SK-N-SH (cell line): ENCODE data around the gene NPAS3. TPM values are rescaled to one million over a fixed set of nuclear protein-coding genes. Genes with fewer than 3 reads are reported as not detected.

Experiments used
- CTCF ChIA-PET: fragments of 300-600, 350-600 bp; formaldehyde crosslinking; extraction: SDS; loops from one replicate; lab custom pipeline; 2021; lab: Yijun Ruan, JAX
- POLR2A ChIA-PET: fragments of 350-600 bp; sonication (Branson Sonifier 250); formaldehyde crosslinking; extraction: SDS; loops from one replicate; lab custom pipeline; 2020; ENCODE audit warnings: antibody characterized with exemption, inconsistent platforms; lab: Yijun Ruan, JAX
- DNase-seq: peaks from one replicate; pipeline ENCODE4 v3.0.0; 2012
- H2AFZ ChIP-seq: fragments of 200-600 bp; sonication (generic); 2 replicates; pipeline ENCODE4 v1.8.1; 2016; ENCODE audit warnings: antibody characterized with exemption, mild to moderate bottlenecking, low read depth
- H3F3A ChIP-seq: fragments of 200-600 bp; sonication (generic); replicated peaks from 2 replicates; pipeline ENCODE3; 2016; ENCODE audit warnings: antibody characterized with exemption, mild to moderate bottlenecking; ENCODE audit not compliant: insufficient read depth
- H3K27ac ChIP-seq, 2 experiments: fragments of 200-500 bp in 1 of 2; fragments of 200-600 bp in 1 of 2; sonication (Bioruptor generic) in 1 of 2; sonication (generic), shearing (Covaris generic) in 1 of 2; 2 replicates each; pipeline versions ENCODE4 v1.5.1 to v1.6.1; 2014 to 2016; ENCODE audit warnings: low read depth in 2 of 2, inconsistent platforms in 1 of 2, low read length in 1 of 2, mild to moderate bottlenecking in 1 of 2, mixed read lengths in 1 of 2
- H3K27me3 ChIP-seq: fragments of 200-600 bp; sonication (generic), shearing (Covaris generic); 2 replicates; pipeline ENCODE4 v1.6.1; 2016; ENCODE audit warnings: mixed run types; ENCODE audit not compliant: insufficient read depth
- H3K36me3 ChIP-seq, 2 experiments: fragments of 200-500 bp in 1 of 2; fragments of 200-600 bp in 1 of 2; sonication (Bioruptor generic) in 1 of 2; sonication (generic) in 1 of 2; replicated peaks in 1 of 2; 2 replicates each; pipeline versions ENCODE3 to v1.5.1; 2014 to 2016; ENCODE audit warnings: low read length in 1 of 2, mild to moderate bottlenecking in 1 of 2; ENCODE audit not compliant: insufficient read depth in 2 of 2, control insufficient read depth in 1 of 2
- H3K4me1 ChIP-seq, 2 experiments: fragments of 200-500 bp in 1 of 2; fragments of 200-600 bp in 1 of 2; sonication (Bioruptor generic) in 1 of 2; sonication (generic), shearing (Covaris generic) in 1 of 2; 2 replicates each; pipeline versions ENCODE4 v1.5.1 to v1.6.1; 2014 to 2016; ENCODE audit warnings: low read depth in 1 of 2, low read length in 1 of 2, mixed run types in 1 of 2; ENCODE audit not compliant: insufficient read depth in 2 of 2, control insufficient read depth in 1 of 2
- H3K4me2 ChIP-seq: fragments of 200-600 bp; sonication (generic), shearing (Covaris generic); 2 replicates; pipeline ENCODE4 v1.6.1; 2017; ENCODE audit warnings: mixed run types
- H3K4me3 ChIP-seq, 2 experiments: fragments of 200-500 bp in 1 of 2; fragments of 200-600 bp in 1 of 2; sonication (Bioruptor generic) in 1 of 2; sonication (generic), shearing (Covaris generic) in 1 of 2; 2 replicates each; pipeline versions ENCODE4 v1.5.1 to v1.8.1; 2014 to 2016; ENCODE audit warnings: low read depth in 2 of 2, inconsistent platforms in 1 of 2, low read length in 1 of 2, mild to moderate bottlenecking in 1 of 2, mixed read lengths in 1 of 2, moderate library complexity in 1 of 2
- H3K79me2 ChIP-seq: fragments of 200-600 bp; sonication (generic); 2 replicates; pipeline ENCODE4 v1.8.1; 2017; ENCODE audit warnings: mild to moderate bottlenecking; ENCODE audit not compliant: insufficient read depth
- H3K9ac ChIP-seq: fragments of 200-600 bp; sonication (generic); 2 replicates; pipeline ENCODE4 v1.6.1; 2017; ENCODE audit warnings: mixed run types
- H3K9me2 ChIP-seq: fragments of 200-600 bp; sonication (generic); 2 replicates; pipeline ENCODE4 v1.6.1; 2017; ENCODE audit warnings: mixed run types
- H3K9me3 ChIP-seq: fragments of 200-600 bp; sonication (generic); 2 replicates; pipeline ENCODE4 v1.6.1; 2017; ENCODE audit warnings: mixed run types, mild to moderate bottlenecking, moderate library complexity
- H4K20me1 ChIP-seq: fragments of 200-600 bp; sonication (generic); 2 replicates; pipeline ENCODE4 v1.6.1; 2017; ENCODE audit warnings: mild to moderate bottlenecking, mixed run types; ENCODE audit not compliant: insufficient read depth
- CTCF ChIP-seq: fragments of 200-600 bp; sonication (generic); IDR thresholded peaks from 2 replicates; pipeline ENCODE4 v1.6.1; 2017; ENCODE audit warnings: antibody characterized with exemption, mild to moderate bottlenecking, moderate library complexity
- ELF1 ChIP-seq: IDR thresholded peaks from 2 replicates; pipeline ENCODE4 v1.4.0; 2012
- EP300 ChIP-seq, 2 experiments: IDR thresholded peaks; 2 replicates each; pipeline versions ENCODE4 v1.4.0 to v1.6.1; 2012; ENCODE audit warnings: borderline replicate concordance in 1 of 2, low read depth in 1 of 2, low read length in 1 of 2
- EZH2phosphoT487 ChIP-seq: fragments of 200-600 bp; sonication (generic); IDR thresholded peaks from 2 replicates; pipeline ENCODE4 v1.6.1; 2017; ENCODE audit warnings: low read depth, mixed run types, mild to moderate bottlenecking, antibody characterized with exemption, moderate library complexity, borderline replicate concordance
- FOSL2 ChIP-seq: IDR thresholded peaks from 2 replicates; pipeline ENCODE4 v1.4.0; 2012; ENCODE audit warnings: low read depth, mild to moderate bottlenecking, moderate library complexity, borderline replicate concordance
- FOXJ3 ChIP-seq: sonication (generic); formaldehyde crosslinking; IDR thresholded peaks from 2 replicates; pipeline ENCODE4 v1.5.1; 2020; ENCODE audit warnings: mild to moderate bottlenecking, missing genetic modification reagents
- FOXM1 ChIP-seq: IDR thresholded peaks from 2 replicates; pipeline ENCODE4 v1.4.0; 2012; ENCODE audit warnings: low read depth, mild to moderate bottlenecking
- GABPA ChIP-seq: IDR thresholded peaks from 2 replicates; pipeline ENCODE4 v1.4.0; 2012; ENCODE audit warnings: low read depth, mild to moderate bottlenecking
- GATA2 ChIP-seq: sonication (generic); formaldehyde crosslinking; IDR thresholded peaks from 2 replicates; pipeline ENCODE4 v1.5.0; 2020; ENCODE audit warnings: mild to moderate bottlenecking, missing genetic modification reagents
- IRF3 ChIP-seq: fragments of 150-350 bp; IDR thresholded peaks from 2 replicates; pipeline ENCODE4 v1.6.1; 2016; ENCODE audit warnings: mild to moderate bottlenecking, low read depth, low read length
- JUND ChIP-seq: IDR thresholded peaks from 2 replicates; pipeline ENCODE4 v1.4.0; 2012
- MAX ChIP-seq: IDR thresholded peaks from 2 replicates; pipeline ENCODE4 v1.4.0; 2012; ENCODE audit warnings: low read depth
- MEF2A ChIP-seq: IDR thresholded peaks from 2 replicates; pipeline ENCODE4 v1.4.0; 2012; ENCODE audit warnings: low read depth, borderline replicate concordance
- MXI1 ChIP-seq: IDR thresholded peaks from 2 replicates; pipeline ENCODE4 v1.6.1; 2012; ENCODE audit warnings: mild to moderate bottlenecking, low read depth, low read length, improper control_type of control experiment
- NFIC ChIP-seq: IDR thresholded peaks from 2 replicates; pipeline ENCODE4 v1.4.0; 2012; ENCODE audit warnings: borderline replicate concordance
- NRF1 ChIP-seq: IDR thresholded peaks from 2 replicates; pipeline ENCODE4 v1.6.1; 2012; ENCODE audit warnings: low read depth, mild to moderate bottlenecking, low read length
- POLR2AphosphoS5 ChIP-seq: IDR thresholded peaks from 2 replicates; pipeline ENCODE4 v1.6.1; 2012; ENCODE audit warnings: low read depth, low read length
- RCOR1 ChIP-seq: fragments of 150-350 bp; IDR thresholded peaks from 2 replicates; pipeline ENCODE4 v1.6.1; 2017; ENCODE audit warnings: antibody characterized with exemption, low read length
- RFX5 ChIP-seq: IDR thresholded peaks from 2 replicates; pipeline ENCODE4 v1.6.1; 2012; ENCODE audit warnings: mild to moderate bottlenecking, improper control_type of control experiment, low read length
- RXRA ChIP-seq: IDR thresholded peaks from 2 replicates; pipeline ENCODE4 v1.4.0; 2012; ENCODE audit warnings: low read depth, mild to moderate bottlenecking, borderline replicate concordance
- SIN3A ChIP-seq: IDR thresholded peaks from 2 replicates; pipeline ENCODE4 v1.6.1; 2012; ENCODE audit warnings: low read depth, mild to moderate bottlenecking, low read length, moderate library complexity, borderline replicate concordance
- SMC3 ChIP-seq: IDR thresholded peaks from 2 replicates; pipeline ENCODE4 v1.6.1; 2012; ENCODE audit warnings: low read depth, low read length, improper control_type of control experiment
- TCF12 ChIP-seq: IDR thresholded peaks from 2 replicates; pipeline ENCODE4 v1.4.0; 2012
- USF1 ChIP-seq: IDR thresholded peaks from 2 replicates; pipeline ENCODE4 v1.4.0; 2012; ENCODE audit warnings: low read depth, borderline replicate concordance
- USF2 ChIP-seq: fragments of 150-350 bp; IDR thresholded peaks from 2 replicates; pipeline ENCODE4 v1.6.1; 2017; ENCODE audit warnings: antibody characterized with exemption, low read length, low read depth, borderline replicate concordance
- YY1 ChIP-seq: IDR thresholded peaks from 2 replicates; pipeline ENCODE4 v1.4.0; 2012; ENCODE audit warnings: low read depth, mild to moderate bottlenecking
- WGBS: methylation state at CpG from one replicate; pipeline ENCODE4 v1.1.6; 2017; ENCODE audit warnings: low lambda C conversion rate; 5-methylcytosine and 5-hydroxymethylcytosine counted together
- polyA plus RNA-seq, 3 experiments: library from polyadenylated mRNA; depleted of rRNA; stranded (reverse); fragments of >200 nt; gene quantifications; 2 replicates each; pipeline ENCODE4 v1.2.3, GENCODE V29; 2012

Gene NPAS3
- polyA plus RNA-seq, 1 of the 3 experiments (the other 2 are of a cell fraction) = 4.3 TPM

GRCh38 chr14:33186656-33187055 is 248.0 kb downstream of the NPAS3 start:
- no peaks in the 10 kb centered on the region for H3K9me2 ChIP-seq
- no peaks in the 10 kb centered on the region for H3K4me1 ChIP-seq
- ChIA-PET POLR2A (no interaction called here), CTCF (interaction anchor here (1.5 kb wide), 1 partner anchor 606 kb away, joined by 4 read pairs; no protein-coding TSS in a partner anchor)
- H3K36me3 ChIP-seq = no peaks in the 10 kb centered on the region
- no peaks in the 10 kb centered on the region for H3K9me3 ChIP-seq
- H3K27me3 ChIP-seq = no peaks in the 10 kb centered on the region
- no peak for TF ChIP-seq POLR2AphosphoS5
- TF ChIP-seq YY1 = no peak
- TF ChIP-seq FOSL2 = no peak
- no peak for TF ChIP-seq MEF2A
- no peak for TF ChIP-seq ELF1
- TF ChIP-seq SMC3 = no peak
- TF ChIP-seq USF1 = no peak
- TF ChIP-seq RXRA = no peak
- TF ChIP-seq FOXM1 = no peak
- TF ChIP-seq USF2 = no peak
- TF ChIP-seq EZH2phosphoT487 = no peak
- no peaks in the 10 kb centered on the region for H4K20me1 ChIP-seq
- no peak for DNase-seq
- no peak overlapping the region for H2AFZ ChIP-seq
- no peak overlapping the region for H3K4me2 ChIP-seq
- H3K4me3 ChIP-seq = no peak overlapping the region
- no peaks in the 10 kb centered on the region for H3F3A ChIP-seq
- no peak overlapping the region for H3K27ac ChIP-seq
- no peak overlapping the region for H3K9ac ChIP-seq
- H3K79me2 ChIP-seq = no peaks in the 10 kb centered on the region

GRCh38 chr14:33188880-33189279 is 250.2 kb downstream of the NPAS3 start:
- CTCF ChIA-PET = interaction anchor here (0.9 kb wide), 1 partner anchor 242 kb away, joined by 3 read pairs; no protein-coding TSS in a partner anchor
- no peak for DNase-seq
- H3K36me3 ChIP-seq = no peaks in the 10 kb centered on the region
- H3K4me2 ChIP-seq = no peak overlapping the region
- no peak overlapping the region for H2AFZ ChIP-seq
- H4K20me1 ChIP-seq = no peaks in the 10 kb centered on the region
- H3K9me3 ChIP-seq = no peaks in the 10 kb centered on the region
- no peak overlapping the region for H3K9ac ChIP-seq
- H3K79me2 ChIP-seq = no peaks in the 10 kb centered on the region
- no peaks in the 10 kb centered on the region for H3K27me3 ChIP-seq
- H3K9me2 ChIP-seq = no peaks in the 10 kb centered on the region
- POLR2A ChIA-PET = no interaction called here
- H3F3A ChIP-seq = peaks cover 3% of the 10 kb centered on the region
- TF ChIP-seq FOXJ3 (no peak), JUND (no peak), USF2 (no peak), RCOR1 (no peak), IRF3 (no peak), FOSL2 (no peak), ELF1 (no peak), TCF12 (no peak), EP300 (IDR thresholded peaks at IDR 0.05; ENCODE audit: borderline replicate concordance in 1 of 2, low read depth in 1 of 2, low read length in 1 of 2) (no peak), GABPA (no peak), NRF1 (no peak), POLR2AphosphoS5 (no peak), RFX5 (no peak), MXI1 (no peak), MAX (no peak), CTCF (no peak), NFIC (no peak), SIN3A (no peak), GATA2 (no peak)
- no peaks in the 10 kb centered on the region for H3K4me1 ChIP-seq
- 84% methylated on average over 2 of the region's 2 CpGs for WGBS
- H3K27ac ChIP-seq = no peak overlapping the region
- H3K4me3 ChIP-seq = no peak overlapping the region
